ENCODE measurements around the gene IQGAP2.
"Not testable (repeated sequence)": the region's sequence is repeated elsewhere in the genome, so short reads cannot be mapped to it uniquely, and the experiment has no call there.

Gene IQGAP2

DNA sequence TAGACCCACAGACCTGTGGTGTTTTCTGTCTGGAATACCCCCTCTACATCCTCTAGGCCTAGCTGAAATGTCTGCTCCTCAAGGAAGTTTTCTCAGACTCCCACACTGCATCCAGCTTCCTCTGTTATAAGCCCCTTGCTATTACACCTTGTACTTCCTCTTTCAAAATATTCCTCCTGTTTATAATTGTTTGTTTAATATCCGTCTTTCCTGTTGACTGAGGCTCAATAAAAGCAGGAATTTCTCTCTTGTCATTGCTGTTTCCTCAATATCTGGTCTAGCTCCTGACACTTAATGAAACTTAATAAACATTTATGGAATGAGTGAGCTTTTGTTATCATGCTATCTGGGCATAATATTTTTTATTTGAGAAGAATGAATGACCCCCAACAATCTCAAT, 34.1 kb upstream of the IQGAP2 start:
- Histone ChIP-seq H3K4me3 (no peak overlapping the region), H3K9me3 (ENCODE audit: low read depth, low read length) (no peaks in the 10 kb centered on the region), H3K36me3 (ENCODE audit: insufficient read depth, low read length) (no peaks in the 10 kb centered on the region), H3K27ac (no peak overlapping the region), H3K9ac (ENCODE audit: insufficient read length) (no peak overlapping the region)
- TF ChIP-seq FOXP2 (optimal IDR thresholded peaks at IDR 0.05; ENCODE audit: control extremely low read depth, extremely low read length, insufficient read depth) (no peak), EZH2 (IDR thresholded peaks at IDR 0.05) (no peak), POLR2AphosphoS5 (IDR thresholded peaks at IDR 0.05; ENCODE audit: borderline replicate concordance, low read depth, low read length) (no peak)
- DNase-seq (ENCODE audit: low read depth, low spot score), result no peak

GRCh38 chr5:76369668-76370067, 33.4 kb upstream of the IQGAP2 start:
- not testable (repeated sequence) for H3K27ac ChIP-seq; DNase-seq (ENCODE audit: low read depth, low spot score)

DNA sequence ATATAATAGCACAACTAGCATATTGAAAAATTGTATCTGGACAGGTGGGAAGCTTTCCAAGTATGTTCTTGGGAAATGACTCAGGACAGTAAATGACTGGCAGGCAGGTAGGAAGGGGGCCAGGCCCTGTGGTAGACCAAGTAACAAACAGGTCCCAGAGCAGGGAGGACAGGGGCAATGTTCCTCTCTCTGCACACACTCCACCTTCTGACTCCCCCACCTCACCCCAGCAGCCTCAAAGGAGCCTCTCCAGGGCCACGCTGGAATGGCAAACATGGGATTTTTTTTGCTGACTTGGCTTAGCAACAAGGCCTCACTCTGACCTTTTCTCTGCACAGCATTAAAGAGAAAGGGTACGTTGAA, 31.1 kb upstream of the IQGAP2 start:
- Histone ChIP-seq H3K4me3 (no peak overlapping the region), H3K36me3 (ENCODE audit: insufficient read depth, low read length) (no peaks in the 10 kb centered on the region), H3K27ac (no peak overlapping the region), H3K9ac (ENCODE audit: insufficient read length) (no peak overlapping the region), H3K9me3 (ENCODE audit: low read depth, low read length) (no peaks in the 10 kb centered on the region)
- DNase-seq (ENCODE audit: low read depth, low spot score), result no peak
- TF ChIP-seq POLR2AphosphoS5 (IDR thresholded peaks at IDR 0.05; ENCODE audit: borderline replicate concordance, low read depth, low read length) (no peak), EZH2 (IDR thresholded peaks at IDR 0.05) (no peak), FOXP2 (optimal IDR thresholded peaks at IDR 0.05; ENCODE audit: control extremely low read depth, extremely low read length, insufficient read depth) (no peak)

More at GRCh38 chr5:76369668-76370067, 33.4 kb upstream of the IQGAP2 start:
- H3K9me3 ChIP-seq (ENCODE audit: low read depth, low read length); H3K36me3 ChIP-seq (ENCODE audit: insufficient read depth, low read length); H3K4me3 ChIP-seq; H3K9ac ChIP-seq (ENCODE audit: insufficient read length): not testable (repeated sequence)

GRCh38 chr5:76372323-76373054, 30.6 kb upstream of the IQGAP2 start:
- no peak overlapping the region for H3K9ac ChIP-seq (ENCODE audit: insufficient read length)
- H3K36me3 ChIP-seq (ENCODE audit: insufficient read depth, low read length), result no peaks in the 10 kb centered on the region
- H3K9me3 ChIP-seq (ENCODE audit: low read depth, low read length), result no peaks in the 10 kb centered on the region
- TF ChIP-seq FOXP2 (optimal IDR thresholded peaks at IDR 0.05; ENCODE audit: control extremely low read depth, extremely low read length, insufficient read depth), result no peak
- no peak for TF ChIP-seq EZH2 (IDR thresholded peaks at IDR 0.05)
- TF ChIP-seq POLR2AphosphoS5 (IDR thresholded peaks at IDR 0.05; ENCODE audit: borderline replicate concordance, low read depth, low read length), result no peak
- DNase-seq (ENCODE audit: low read depth, low spot score), result no peak
- H3K4me3 ChIP-seq, result no peak overlapping the region
- H3K27ac ChIP-seq, result no peak overlapping the region

- TF ChIP-seq POLR2AphosphoS5 (IDR thresholded peaks at IDR 0.05; ENCODE audit: borderline replicate concordance, low read depth, low read length) (no peak), FOXP2 (optimal IDR thresholded peaks at IDR 0.05; ENCODE audit: control extremely low read depth, extremely low read length, insufficient read depth) (no peak), EZH2 (IDR thresholded peaks at IDR 0.05) (no peak)
- no peak for DNase-seq (ENCODE audit: low read depth, low spot score)
- Histone ChIP-seq H3K9me3 (ENCODE audit: low read depth, low read length) (no peaks in the 10 kb centered on the region), H3K9ac (ENCODE audit: insufficient read length) (no peak overlapping the region), H3K27ac (no peak overlapping the region), H3K36me3 (ENCODE audit: insufficient read depth, low read length) (no peaks in the 10 kb centered on the region), H3K4me3 (no peak overlapping the region)
Observed at GRCh38 chr5:76376148-76376865, 26.8 kb upstream of the IQGAP2 start.

- Histone ChIP-seq H3K9ac (ENCODE audit: insufficient read length) (no peak overlapping the region), H3K9me3 (ENCODE audit: low read depth, low read length) (no peaks in the 10 kb centered on the region), H3K36me3 (ENCODE audit: insufficient read depth, low read length) (no peaks in the 10 kb centered on the region), H3K27ac (no peak overlapping the region), H3K4me3 (no peak overlapping the region)
- DNase-seq (ENCODE audit: low read depth, low spot score), result no peak
- TF ChIP-seq POLR2AphosphoS5 (IDR thresholded peaks at IDR 0.05; ENCODE audit: borderline replicate concordance, low read depth, low read length) (no peak), EZH2 (IDR thresholded peaks at IDR 0.05) (no peak), FOXP2 (optimal IDR thresholded peaks at IDR 0.05; ENCODE audit: control extremely low read depth, extremely low read length, insufficient read depth) (no peak)
Observed at GRCh38 chr5:76376866-76377230, 26.2 kb upstream of the IQGAP2 start.

GRCh38 chr5:76378355-76378754, 24.7 kb upstream of the IQGAP2 start:
- TF ChIP-seq EZH2 (IDR thresholded peaks at IDR 0.05) (no peak), POLR2AphosphoS5 (IDR thresholded peaks at IDR 0.05; ENCODE audit: borderline replicate concordance, low read depth, low read length) (no peak), FOXP2 (optimal IDR thresholded peaks at IDR 0.05; ENCODE audit: control extremely low read depth, extremely low read length, insufficient read depth) (no peak)
- H3K36me3 ChIP-seq (ENCODE audit: insufficient read depth, low read length), result no peaks in the 10 kb centered on the region
- no peak overlapping the region for H3K4me3 ChIP-seq
- no peaks in the 10 kb centered on the region for H3K9me3 ChIP-seq (ENCODE audit: low read depth, low read length)
- H3K27ac ChIP-seq, result no peak overlapping the region
- no peak for DNase-seq (ENCODE audit: low read depth, low spot score)
- no peak overlapping the region for H3K9ac ChIP-seq (ENCODE audit: insufficient read length)

DNA sequence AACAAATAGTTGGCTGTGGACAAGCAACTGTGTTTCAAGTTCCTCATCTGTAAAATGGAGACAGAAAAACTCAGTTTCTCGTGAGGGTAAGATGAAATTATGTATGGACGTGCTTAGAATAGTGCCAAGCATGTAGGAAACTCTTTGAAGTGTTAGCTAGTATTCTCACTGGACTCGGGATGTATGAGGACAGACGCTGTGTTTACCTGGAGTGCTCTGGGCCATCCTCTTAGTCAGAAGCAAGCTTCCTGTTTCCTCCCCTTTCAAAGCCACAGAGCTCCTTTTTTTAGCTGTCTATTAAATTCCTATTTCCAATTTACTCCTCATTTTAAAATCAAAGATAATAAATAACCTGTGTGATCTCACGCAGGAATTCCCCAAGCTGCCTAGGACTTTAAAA, 23.8 kb upstream of the IQGAP2 start:
- no peak overlapping the region for H3K9ac ChIP-seq (ENCODE audit: insufficient read length)
- H3K4me3 ChIP-seq, result no peak overlapping the region
- H3K27ac ChIP-seq, result no peak overlapping the region
- DNase-seq (ENCODE audit: low read depth, low spot score), result no peak
- TF ChIP-seq POLR2AphosphoS5 (IDR thresholded peaks at IDR 0.05; ENCODE audit: borderline replicate concordance, low read depth, low read length), result no peak
- no peak for TF ChIP-seq EZH2 (IDR thresholded peaks at IDR 0.05)
- no peak for TF ChIP-seq FOXP2 (optimal IDR thresholded peaks at IDR 0.05; ENCODE audit: control extremely low read depth, extremely low read length, insufficient read depth)
- no peaks in the 10 kb centered on the region for H3K36me3 ChIP-seq (ENCODE audit: insufficient read depth, low read length)
- no peaks in the 10 kb centered on the region for H3K9me3 ChIP-seq (ENCODE audit: low read depth, low read length)

GRCh38 chr5:76379855-76380254, 23.2 kb upstream of the IQGAP2 start:
- Histone ChIP-seq H3K4me3 (no peak overlapping the region), H3K9ac (ENCODE audit: insufficient read length) (no peak overlapping the region), H3K36me3 (ENCODE audit: insufficient read depth, low read length) (no peaks in the 10 kb centered on the region), H3K27ac (no peak overlapping the region), H3K9me3 (ENCODE audit: low read depth, low read length) (no peaks in the 10 kb centered on the region)
- TF ChIP-seq EZH2 (IDR thresholded peaks at IDR 0.05) (no peak), FOXP2 (optimal IDR thresholded peaks at IDR 0.05; ENCODE audit: control extremely low read depth, extremely low read length, insufficient read depth) (no peak), POLR2AphosphoS5 (IDR thresholded peaks at IDR 0.05; ENCODE audit: borderline replicate concordance, low read depth, low read length) (no peak)
- DNase-seq (ENCODE audit: low read depth, low spot score), result no peak
